Activated gamma-delta T cell (primary cell): Measurements from ENCODE around the gene SLC22A16.

Experiments
- DNase-seq: peaks from one replicate; lab custom pipeline; 2025; lab: John Stamatoyannopoulos, UW

SLC22A16 gene

DNA sequence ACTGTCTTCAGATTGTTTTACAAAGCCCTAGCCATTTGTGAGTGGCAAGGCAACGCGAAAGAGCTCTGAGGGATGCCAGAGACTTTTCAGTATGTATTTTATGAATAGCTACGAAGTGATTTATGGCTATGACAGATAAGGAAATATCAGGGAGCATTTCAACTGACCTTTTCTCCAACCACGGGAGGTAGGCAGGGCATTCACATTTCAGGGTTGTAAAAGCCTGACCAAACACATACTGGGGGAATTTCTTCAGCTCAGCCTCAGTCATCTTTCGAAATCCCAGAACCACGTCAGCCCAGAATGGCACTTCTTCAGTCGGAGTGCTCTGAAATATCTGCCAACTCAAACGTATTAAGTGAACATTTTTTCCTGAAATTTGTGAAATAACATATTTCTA is 71.8 kb downstream of the SLC22A16 start:
- DNase-seq: no peak

DNA sequence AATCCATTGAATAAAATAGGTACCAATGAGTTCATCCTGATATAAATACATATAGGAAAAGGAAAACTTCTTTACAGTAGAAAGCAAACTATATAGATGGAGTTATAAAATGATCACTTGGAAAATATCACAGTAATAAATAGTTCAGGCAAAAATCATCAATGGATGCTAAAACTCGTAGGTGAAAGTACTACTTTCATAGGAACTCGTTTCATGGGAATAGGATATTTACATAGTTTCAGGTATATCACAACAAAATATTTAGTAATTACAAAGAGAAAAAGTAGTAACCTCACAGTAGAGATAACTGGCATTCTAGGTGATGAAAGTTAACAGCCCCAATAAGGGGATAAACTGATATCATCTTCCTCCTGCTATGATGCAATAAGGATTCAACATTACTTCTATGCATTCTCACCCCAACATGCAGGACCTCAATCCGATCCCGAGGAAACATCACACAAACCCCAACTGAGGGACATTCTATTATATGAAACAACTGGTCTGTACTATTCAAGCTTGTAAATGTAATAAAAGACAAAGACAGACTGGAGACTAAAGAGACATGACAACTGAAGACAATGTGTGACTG is 74.7 kb downstream of the SLC22A16 start:
- DNase-seq: no peak

DNA sequence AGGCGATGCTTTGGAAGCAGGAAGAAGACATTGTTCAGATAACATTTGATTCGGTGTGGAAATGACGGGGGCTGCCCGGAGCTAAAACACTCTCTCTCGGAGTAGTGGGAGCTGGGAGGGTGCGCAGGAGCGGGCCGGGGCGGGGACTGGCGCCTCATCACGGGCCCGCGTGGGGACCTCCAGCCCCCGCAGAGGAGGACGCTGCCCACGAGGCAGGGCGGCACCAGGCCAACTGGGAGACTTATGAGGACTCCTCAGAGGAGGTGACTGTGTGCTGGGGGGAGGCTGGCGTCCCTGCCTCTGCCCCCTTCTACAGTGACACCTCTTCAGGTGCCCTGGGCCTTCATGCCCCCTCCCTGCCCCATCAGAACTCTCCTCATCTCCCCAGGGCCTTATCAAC is 76.2 kb downstream of the SLC22A16 start:
- DNase-seq: no peak

DNA sequence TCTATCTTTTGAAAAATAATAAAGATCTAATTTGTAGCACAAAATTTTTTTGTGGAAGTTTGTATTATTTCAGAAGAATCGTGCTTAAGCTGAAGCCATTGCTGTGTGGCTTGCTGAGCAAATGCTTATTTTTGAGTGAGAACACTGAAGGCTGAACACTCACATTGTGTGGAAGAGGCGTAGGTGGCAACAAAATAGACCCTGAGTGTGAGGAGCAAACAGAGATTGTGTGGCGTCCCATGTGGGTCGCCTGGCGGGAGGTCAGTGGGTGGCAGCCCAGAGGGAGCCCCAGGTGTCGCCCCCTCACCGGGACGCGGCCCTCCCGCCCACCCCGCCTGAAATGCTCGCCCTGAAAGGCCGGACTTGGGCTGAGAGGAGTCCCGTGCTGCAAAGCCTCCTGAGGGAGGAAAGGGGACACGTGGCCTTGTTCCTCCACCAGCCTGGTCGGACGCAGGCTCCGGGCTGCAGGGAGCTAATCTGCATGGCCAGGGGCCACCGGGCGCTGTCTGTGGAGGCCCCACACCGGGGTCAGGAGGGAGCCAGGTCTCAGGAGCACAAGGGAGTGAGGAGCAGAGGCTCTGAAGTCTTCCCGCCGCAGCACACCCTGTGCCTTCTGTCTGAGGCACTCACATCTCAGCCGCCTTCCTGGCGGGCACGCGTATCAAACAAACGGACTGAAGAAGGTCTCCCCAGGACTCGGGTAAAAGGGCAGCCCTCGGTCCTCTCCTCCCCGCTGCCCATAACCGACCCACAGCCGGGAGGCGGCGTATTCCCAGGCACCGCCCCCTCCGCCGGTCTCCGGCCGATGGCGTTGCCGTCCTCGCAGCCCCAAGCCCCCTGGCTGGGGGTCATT is 77.0 kb downstream of the SLC22A16 start:
- DNase-seq: no peak

DNA sequence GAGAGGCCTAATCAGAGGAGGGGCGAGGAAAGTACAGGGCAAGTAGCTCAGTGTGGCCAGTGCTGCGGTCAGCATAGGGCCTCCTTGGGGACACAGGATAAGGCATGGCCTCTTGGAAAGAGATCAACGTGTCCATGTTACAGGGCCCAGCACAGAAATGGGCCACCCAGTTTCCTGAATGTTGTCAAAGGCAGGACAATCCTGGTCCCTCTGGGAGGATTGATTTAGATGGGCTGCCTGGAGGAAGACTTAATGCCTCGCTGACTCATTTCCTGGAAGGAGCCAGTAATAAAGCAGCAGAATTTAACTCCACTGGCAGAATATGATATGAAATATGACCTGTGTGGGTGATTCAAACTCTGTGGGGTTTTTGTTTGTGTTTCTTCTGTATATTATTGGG is 77.6 kb downstream of the SLC22A16 start:
- no peak for DNase-seq

DNA sequence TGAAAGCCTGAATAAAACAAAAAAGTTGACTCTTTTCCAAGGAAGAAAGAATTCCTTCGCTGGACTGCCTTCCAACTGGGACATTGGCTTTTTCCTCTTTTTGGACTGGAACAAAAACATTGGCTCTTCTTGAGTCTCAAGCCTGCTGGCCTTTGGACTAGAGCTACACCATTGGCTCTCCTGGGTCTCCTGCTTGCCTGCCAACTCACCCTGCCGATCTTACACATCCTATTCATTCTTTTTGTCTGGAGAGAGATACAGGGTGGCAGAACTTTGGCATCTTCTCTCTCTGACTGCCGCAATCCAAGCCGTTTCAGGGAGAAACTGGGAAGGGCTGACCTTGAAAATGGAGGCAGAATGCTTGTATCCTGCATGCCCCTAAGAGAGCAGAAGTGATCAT is 81.2 kb downstream of the SLC22A16 start:
- no peak for DNase-seq

DNA sequence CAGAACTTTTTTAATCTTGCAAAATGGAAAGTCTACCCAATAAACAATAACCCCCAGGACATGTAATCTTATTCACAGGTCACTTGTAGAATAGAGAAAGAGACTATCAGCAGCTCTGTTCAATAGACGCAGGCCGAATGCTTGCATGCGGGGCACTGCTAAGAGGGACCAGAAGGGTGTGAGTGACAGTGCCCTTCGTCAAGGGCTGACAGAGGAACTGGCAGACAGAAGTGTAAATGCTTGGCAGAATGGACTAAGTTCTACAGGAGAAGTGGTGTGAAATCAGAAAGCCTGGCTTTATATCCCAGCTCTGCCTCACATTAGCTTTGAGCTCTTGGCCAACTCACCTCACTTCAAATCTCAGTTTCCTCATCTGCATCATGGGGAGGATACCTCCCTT is 82.0 kb downstream of the SLC22A16 start:
- no peak for DNase-seq

DNA sequence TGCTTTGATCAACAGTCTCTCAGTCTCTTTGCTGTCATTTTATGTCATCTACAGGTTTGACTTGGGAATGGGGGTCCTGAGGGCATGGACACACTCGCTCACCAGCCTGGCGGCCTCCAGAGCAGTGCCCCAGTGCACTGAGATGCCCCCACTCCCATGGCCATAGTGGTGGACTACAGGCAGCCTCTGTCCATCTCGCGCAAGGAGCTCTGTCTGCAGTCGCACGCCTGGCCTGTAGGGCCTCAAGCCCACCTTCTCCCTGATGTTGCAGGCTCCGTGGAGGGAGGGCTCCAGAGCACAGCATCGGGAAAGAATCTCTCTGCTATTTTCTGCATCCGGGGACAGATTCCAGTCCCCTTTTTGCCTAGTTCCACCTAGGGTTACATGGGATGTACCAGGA is 83.7 kb downstream of the SLC22A16 start:
- DNase-seq: no peak

DNA sequence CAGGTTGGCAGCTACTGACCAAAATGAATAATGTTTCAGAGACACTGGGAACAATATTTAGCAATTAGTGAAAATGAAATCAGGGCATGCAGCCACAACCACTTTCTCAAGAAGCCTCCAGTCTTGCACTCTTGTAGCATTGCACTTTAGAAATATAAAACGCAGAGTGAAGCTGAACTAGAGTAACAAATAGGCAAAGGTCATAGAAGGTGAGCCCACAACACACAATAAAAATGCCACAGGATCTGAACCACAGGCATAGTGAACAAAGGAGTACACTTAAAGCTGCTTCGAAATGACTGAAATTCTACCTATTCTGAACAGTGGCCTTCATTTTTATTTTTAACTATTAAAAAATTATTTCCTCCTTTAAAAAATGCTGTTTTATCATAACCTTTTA is 86.0 kb downstream of the SLC22A16 start:
- DNase-seq: no peak

DNA sequence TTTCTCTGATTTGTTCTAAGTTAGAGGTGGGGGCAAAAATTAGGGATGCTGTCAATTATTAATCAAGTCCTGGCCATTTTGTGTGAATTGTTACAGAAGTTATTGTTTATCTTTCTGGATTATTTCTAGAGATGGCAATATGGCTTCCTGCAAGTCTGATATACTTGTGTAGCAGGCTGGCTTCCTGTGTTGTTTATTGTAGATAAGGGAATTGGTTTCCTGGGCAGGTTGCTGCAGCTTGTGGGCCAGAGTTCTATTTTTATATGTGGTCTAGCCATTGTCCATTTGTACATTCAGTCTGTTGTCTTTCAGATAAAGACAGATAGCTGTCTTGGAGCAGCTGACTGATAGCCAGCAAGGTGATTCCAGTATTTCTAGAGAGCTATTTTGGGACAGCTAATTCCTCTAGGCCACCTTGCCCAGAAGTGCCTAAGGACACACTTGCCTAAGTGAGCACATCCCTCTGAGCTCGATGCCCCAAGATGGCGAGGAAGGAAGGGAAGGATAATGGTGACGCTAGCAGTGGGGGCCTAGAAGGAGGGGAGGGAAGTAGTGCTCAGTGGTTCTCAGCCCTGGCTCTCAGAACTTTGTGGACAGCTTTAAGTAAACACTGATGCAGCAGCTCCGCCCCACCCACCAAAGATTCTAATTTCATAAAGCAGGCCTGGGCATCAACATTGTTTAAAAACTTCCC is 86.6 kb downstream of the SLC22A16 start:
- no peak for DNase-seq

DNA sequence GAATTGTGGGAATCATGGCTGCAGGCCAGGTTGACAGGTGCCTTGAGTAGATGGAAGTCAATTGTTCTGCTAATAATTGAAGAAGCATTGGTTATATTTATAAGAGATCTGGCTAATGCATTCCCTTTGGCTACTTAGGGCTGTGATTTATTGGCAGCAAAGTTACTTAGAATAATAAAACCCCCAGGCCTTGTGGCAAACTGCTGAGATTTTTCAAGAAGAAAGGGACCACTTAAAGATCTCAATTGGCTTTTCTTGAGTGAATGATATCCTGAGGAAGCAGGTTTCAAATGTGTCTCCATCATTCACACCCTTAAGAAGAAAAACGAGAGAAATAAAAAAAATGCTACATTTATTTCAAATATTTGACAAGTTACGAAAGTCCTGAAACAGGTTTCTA is 88.4 kb downstream of the SLC22A16 start:
- no peak for DNase-seq

DNA sequence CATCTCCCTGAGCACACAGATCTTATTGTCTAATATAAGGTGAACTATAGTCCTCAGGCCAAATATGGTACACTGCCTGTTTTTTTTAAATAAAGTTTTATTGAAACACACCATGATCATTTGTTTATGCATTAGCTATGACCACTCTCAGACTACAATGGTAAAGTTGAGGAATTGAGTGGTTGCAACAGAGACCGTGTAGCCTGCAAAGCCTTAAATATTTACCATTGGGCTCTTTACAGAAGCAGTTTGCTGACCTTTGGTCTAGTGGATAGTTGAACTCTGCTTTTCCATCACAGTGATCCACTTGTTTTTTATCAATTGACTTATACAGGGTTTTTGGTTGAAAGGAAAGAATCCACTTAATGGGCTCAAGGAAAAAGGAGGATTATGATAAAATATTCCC is 91.0 kb downstream of the SLC22A16 start:
- no peak for DNase-seq

DNA sequence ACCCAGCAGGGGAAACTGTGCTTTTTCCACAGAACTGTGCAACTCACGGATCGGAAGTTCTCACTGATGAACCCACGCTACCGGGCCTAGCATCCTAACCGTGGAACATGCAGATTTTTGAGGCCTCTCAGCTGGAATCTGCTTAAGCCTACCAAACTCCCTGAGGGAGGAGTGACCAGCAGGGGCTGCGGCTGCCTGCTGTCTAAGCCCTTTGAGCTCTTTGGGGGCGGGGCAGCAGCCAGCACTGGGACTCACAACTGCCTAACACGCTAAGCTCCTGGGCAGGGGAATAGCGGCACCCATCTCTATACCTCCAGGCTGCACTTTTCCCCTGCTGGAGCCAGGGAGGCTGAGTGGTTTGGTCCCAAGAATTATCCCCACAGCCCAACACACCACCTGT is 97.9 kb downstream of the SLC22A16 start:
- no peak for DNase-seq
